ENCODE measurements around the gene RAPGEF3. TPM values are rescaled to one million over a fixed set of nuclear protein-coding genes. Genes with fewer than 3 reads are reported as not detected.

Gene RAPGEF3
- total and polyA plus RNA-seq, 9 of the 15 experiments (the other 6 are each of a cell fraction or from before 2014, with no cell fraction given) = 0.03 to 0.78 (median 0.37) TPM; not detected in 1

GRCh38 chr12:47707905-47708543 is 50.7 kb downstream of the RAPGEF3 start (continued):
- TF ChIP-seq RERE (CRISPR knock-in tag; IDR thresholded peaks at IDR 0.05; ENCODE audit: borderline replicate concordance) = no peak
- no peak for TF ChIP-seq PBX2 (CRISPR knock-in tag; IDR thresholded peaks at IDR 0.05; ENCODE audit: low read depth)
- no peak for TF ChIP-seq PBX2 (tag; conservative IDR thresholded peaks at IDR 0.05; ENCODE audit: low read depth)
